Measurements from ENCODE around the gene AMPH. TPM values are rescaled to one million over a fixed set of nuclear protein-coding genes. Genes with fewer than 3 reads are reported as not detected.

Gene AMPH
- polyA plus RNA-seq, 6 donors from 2014 or later: 0.16 TPM; not detected in 5

- no peaks in the 10 kb centered on the region for H3K9me3 Mint-ChIP-seq
- H3K27me3 Mint-ChIP-seq: peaks cover 22 to 42% (median 23%) of the 10 kb centered on the region in 3 donors
- no peaks in the 10 kb centered on the region for H3K4me1 Mint-ChIP-seq
- no peak overlapping the region for H3K27ac Mint-ChIP-seq
- H3K36me3 Mint-ChIP-seq: no peaks in the 10 kb centered on the region
- no peak overlapping the region for H3K4me3 Mint-ChIP-seq
- ATAC-seq (ENCODE audit: low read depth in 2 of 2): no peak
- no peak for DNase-seq
Measured at GRCh38 chr7:38548605-38549004, 82.6 kb downstream of the AMPH start.

- no peak overlapping the region for H3K4me3 Mint-ChIP-seq
Measured at GRCh38 chr7:38546763-38547162, 84.4 kb downstream of the AMPH start.

GRCh38 chr7:38545977-38546376, 85.2 kb downstream of the AMPH start:
- peaks cover 11 to 26% (median 12%) of the 10 kb centered on the region in 3 donors for H3K27me3 Mint-ChIP-seq
- DNase-seq: no peak
- no peak overlapping the region for H3K4me3 Mint-ChIP-seq
- ATAC-seq (ENCODE audit: low read depth in 2 of 2): no peak
- H3K4me1 Mint-ChIP-seq: no peaks in the 10 kb centered on the region
- H3K27ac Mint-ChIP-seq: no peak overlapping the region
- no peaks in the 10 kb centered on the region for H3K9me3 Mint-ChIP-seq
- H3K36me3 Mint-ChIP-seq: no peaks in the 10 kb centered on the region

More at GRCh38 chr7:38546763-38547162, 84.4 kb downstream of the AMPH start:
- DNase-seq (no peak), ATAC-seq (ENCODE audit: low read depth in 2 of 2) (no peak)
- no peaks in the 10 kb centered on the region for H3K4me1 Mint-ChIP-seq
- H3K27me3 Mint-ChIP-seq: peaks cover 16 to 33% (median 18%) of the 10 kb centered on the region in 3 donors
- no peak overlapping the region for H3K27ac Mint-ChIP-seq
- no peaks in the 10 kb centered on the region for H3K9me3 Mint-ChIP-seq
- H3K36me3 Mint-ChIP-seq: no peaks in the 10 kb centered on the region

GRCh38 chr7:38542156-38542555, 89.0 kb downstream of the AMPH start:
- Mint-ChIP-seq H3K4me1 (no peaks in the 10 kb centered on the region), H3K4me3 (no peak overlapping the region), H3K36me3 (no peaks in the 10 kb centered on the region), H3K27me3 (peaks cover 13 to 23% (median 17%) of the 10 kb centered on the region in 3 donors), H3K9me3 (no peaks in the 10 kb centered on the region), H3K27ac (no peak overlapping the region)
- DNase-seq (no peak), ATAC-seq (ENCODE audit: low read depth in 2 of 2) (no peak)

- H3K4me1 Mint-ChIP-seq: no peaks in the 10 kb centered on the region
- no peaks in the 10 kb centered on the region for H3K9me3 Mint-ChIP-seq
- H3K4me3 Mint-ChIP-seq: no peak overlapping the region
- DNase-seq: no peak
- ATAC-seq (ENCODE audit: low read depth in 2 of 2): no peak
- peaks cover 9 to 17% (median 10%) of the 10 kb centered on the region in 3 donors for H3K27me3 Mint-ChIP-seq
- no peak overlapping the region for H3K27ac Mint-ChIP-seq
- no peaks in the 10 kb centered on the region for H3K36me3 Mint-ChIP-seq
Measured at GRCh38 chr7:38541440-38541839, 89.7 kb downstream of the AMPH start.

- Mint-ChIP-seq H3K9me3 (no peaks in the 10 kb centered on the region), H3K27me3 (peaks cover 7 to 17% (median 15%) of the 10 kb centered on the region in 3 donors), H3K4me3 (no peak overlapping the region), H3K27ac (no peak overlapping the region), H3K4me1 (no peaks in the 10 kb centered on the region), H3K36me3 (no peaks in the 10 kb centered on the region)
- DNase-seq: no peak
- no peak for ATAC-seq (ENCODE audit: low read depth in 2 of 2)
Measured at GRCh38 chr7:38539477-38540081, 91.6 kb downstream of the AMPH start.

- no peak for DNase-seq
- no peaks in the 10 kb centered on the region for H3K36me3 Mint-ChIP-seq
- H3K4me1 Mint-ChIP-seq: peaks cover 4 to 5% (median 5%) of the 10 kb centered on the region in 3 donors
- H3K27me3 Mint-ChIP-seq: peaks cover 17 to 43% (median 26%) of the 10 kb centered on the region in 3 donors
- no peak overlapping the region for H3K4me3 Mint-ChIP-seq
- H3K27ac Mint-ChIP-seq: no peak overlapping the region
- no peaks in the 10 kb centered on the region for H3K9me3 Mint-ChIP-seq
- ATAC-seq (ENCODE audit: low read depth in 2 of 2): no peak
Measured at GRCh38 chr7:38535073-38535472, 96.1 kb downstream of the AMPH start.

GRCh38 chr7:38525857-38526256, 105.3 kb downstream of the AMPH start:
- Mint-ChIP-seq H3K4me3 (no peak overlapping the region), H3K9me3 (peaks cover 0 to 3% (median 0%) of the 10 kb centered on the region in 7 donors), H3K4me1 (peaks cover 1 to 3% (median 2%) of the 10 kb centered on the region in 3 donors), H3K27ac (no peak overlapping the region), H3K36me3 (no peaks in the 10 kb centered on the region), H3K27me3 (peaks cover 0 to 10% (median 4%) of the 10 kb centered on the region in 3 donors)
- DNase-seq (no peak), ATAC-seq (ENCODE audit: low read depth in 2 of 2) (no peak)

GRCh38 chr7:38524786-38525185, 106.4 kb downstream of the AMPH start:
- Mint-ChIP-seq H3K27me3 (peaks cover 4 to 6% (median 6%) of the 10 kb centered on the region in 3 donors), H3K36me3 (no peaks in the 10 kb centered on the region), H3K4me1 (no peaks in the 10 kb centered on the region), H3K27ac (no peak overlapping the region), H3K9me3 (peaks cover 0 to 3% (median 0%) of the 10 kb centered on the region in 7 donors), H3K4me3 (no peak overlapping the region)
- no peak for ATAC-seq (ENCODE audit: low read depth in 2 of 2)
- DNase-seq: no peak

- DNase-seq: no peak
- ATAC-seq (ENCODE audit: low read depth in 2 of 2): no peak
- Mint-ChIP-seq H3K4me1 (no peaks in the 10 kb centered on the region), H3K27ac (no peak overlapping the region), H3K4me3 (no peak overlapping the region), H3K36me3 (peaks cover 2 to 5% of the 10 kb centered on the region in 2 donors), H3K27me3 (peaks cover 0 to 6% (median 6%) of the 10 kb centered on the region in 3 donors), H3K9me3 (peaks cover 5 to 30% (median 15%) of the 10 kb centered on the region in 7 donors)
Measured at GRCh38 chr7:38520741-38521140, 110.4 kb downstream of the AMPH start.

- H3K4me3 Mint-ChIP-seq: no peak overlapping the region
- DNase-seq (no peak), ATAC-seq (ENCODE audit: low read depth in 2 of 2) (no peak)
- peaks cover 7 to 19% of the 10 kb centered on the region in 2 donors for H3K36me3 Mint-ChIP-seq
- H3K9me3 Mint-ChIP-seq: peaks cover 13 to 43% (median 25%) of the 10 kb centered on the region in 7 donors
- no peaks in the 10 kb centered on the region for H3K4me1 Mint-ChIP-seq
- H3K27me3 Mint-ChIP-seq: peaks cover 0 to 6% (median 6%) of the 10 kb centered on the region in 3 donors
- H3K27ac Mint-ChIP-seq: no peak overlapping the region
Measured at GRCh38 chr7:38518541-38518940, 112.6 kb downstream of the AMPH start.

- no peak overlapping the region for H3K27ac Mint-ChIP-seq
Measured at GRCh38 chr7:38512704-38513103, 118.5 kb downstream of the AMPH start.

GRCh38 chr7:38512291-38512690, 118.9 kb downstream of the AMPH start:
- H3K4me1 Mint-ChIP-seq: no peaks in the 10 kb centered on the region
- no peak overlapping the region for H3K27ac Mint-ChIP-seq
- DNase-seq (no peak), ATAC-seq (ENCODE audit: low read depth in 2 of 2) (no peak)
- H3K9me3 Mint-ChIP-seq: peaks cover 12 to 29% (median 17%) of the 10 kb centered on the region in 7 donors
- peaks cover 7 to 19% of the 10 kb centered on the region in 2 donors for H3K36me3 Mint-ChIP-seq
- H3K4me3 Mint-ChIP-seq: no peak overlapping the region
- H3K27me3 Mint-ChIP-seq: peaks cover 0 to 8% (median 0%) of the 10 kb centered on the region in 3 donors

More at GRCh38 chr7:38512704-38513103, 118.5 kb downstream of the AMPH start:
- no peak overlapping the region for H3K4me3 Mint-ChIP-seq
- peaks cover 0 to 8% (median 0%) of the 10 kb centered on the region in 3 donors for H3K27me3 Mint-ChIP-seq
- no peaks in the 10 kb centered on the region for H3K4me1 Mint-ChIP-seq
- peaks cover 13 to 33% (median 19%) of the 10 kb centered on the region in 7 donors for H3K9me3 Mint-ChIP-seq
- H3K36me3 Mint-ChIP-seq: peaks cover 7 to 19% of the 10 kb centered on the region in 2 donors
- DNase-seq (no peak), ATAC-seq (ENCODE audit: low read depth in 2 of 2) (no peak)

GRCh38 chr7:38507384-38507783, 123.8 kb downstream of the AMPH start:
- ATAC-seq (ENCODE audit: low read depth in 2 of 2) (no peak), DNase-seq (no peak)
- no peaks in the 10 kb centered on the region for H3K4me1 Mint-ChIP-seq
- peaks cover 8 to 19% (median 18%) of the 10 kb centered on the region in 3 donors for H3K27me3 Mint-ChIP-seq
- no peak overlapping the region for H3K27ac Mint-ChIP-seq
- H3K4me3 Mint-ChIP-seq: no peak overlapping the region
- no peaks in the 10 kb centered on the region for H3K9me3 Mint-ChIP-seq
- H3K36me3 Mint-ChIP-seq: no peaks in the 10 kb centered on the region

All from naive B cell (primary cell).